ENCODE data around the gene CHD6.

The CHD6 gene

DNA sequence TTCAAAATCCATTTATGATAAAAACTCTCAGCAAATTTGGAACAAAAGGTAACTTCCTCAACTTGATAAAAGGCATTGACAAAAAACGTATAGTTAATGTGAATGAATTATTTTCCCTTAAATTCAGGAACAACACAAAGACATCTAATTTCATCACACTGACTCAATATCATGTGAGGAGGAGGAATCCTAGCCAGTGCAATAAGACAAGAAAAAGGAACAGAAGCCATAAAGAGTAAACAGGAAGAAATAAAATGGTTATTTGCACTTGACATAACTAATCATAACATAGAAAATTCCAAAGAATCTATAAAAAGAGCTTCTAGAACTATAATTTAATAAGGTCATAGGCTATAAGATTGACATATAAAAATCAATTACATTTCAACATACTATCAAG is 31.4 kb downstream of the CHD6 start:
- DNase-seq, result no peak

- DNase-seq, result no peak
Observed at GRCh38 chr20:41580350-41580749, 37.8 kb downstream of the CHD6 start.

DNA sequence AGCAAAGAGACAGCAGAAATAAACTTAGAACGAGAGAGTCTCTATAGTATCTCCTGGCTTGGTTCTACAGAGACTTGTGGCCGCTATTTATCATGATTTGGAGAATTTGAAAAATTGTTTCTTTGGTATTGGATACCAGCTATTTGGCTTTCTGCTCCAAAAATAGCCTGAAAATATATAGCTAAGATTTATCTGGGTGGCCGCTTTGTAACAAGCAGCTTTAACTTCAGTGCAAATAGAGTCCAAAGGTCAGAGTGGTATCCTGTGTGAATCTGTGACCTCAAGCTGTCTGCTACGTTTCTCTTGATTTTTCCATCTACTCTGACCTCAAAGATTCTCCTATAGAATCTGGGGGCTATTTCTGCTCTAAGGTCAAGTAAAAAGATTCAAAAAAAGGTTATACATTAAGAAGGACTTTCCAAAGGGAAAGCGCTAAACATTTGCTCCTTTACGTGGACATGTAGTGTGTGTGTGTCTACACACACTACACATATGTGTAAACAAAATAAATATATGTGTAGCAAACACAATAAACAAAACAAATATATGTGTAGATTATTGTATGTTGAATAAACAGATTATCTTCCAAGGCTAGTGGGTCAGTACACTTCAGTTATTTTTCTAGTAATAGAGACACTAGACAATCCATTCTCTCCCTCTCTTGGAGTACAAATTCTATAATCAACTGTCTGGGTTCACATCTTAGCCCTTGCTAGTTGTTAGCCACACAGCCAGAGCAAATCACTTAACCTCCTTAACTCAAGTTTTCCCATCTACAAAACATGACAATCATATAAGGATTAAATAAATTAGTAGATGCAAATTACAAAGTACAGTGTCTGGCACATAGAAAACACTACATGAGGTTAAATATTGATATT is 40.8 kb downstream of the CHD6 start:
- no peak for DNase-seq

- no peak for DNase-seq
Observed at GRCh38 chr20:41575412-41575811, 42.8 kb downstream of the CHD6 start.

GRCh38 chr20:41574802-41575389 is 43.3 kb downstream of the CHD6 start:
- DNase-seq, result no peak

- no peak for DNase-seq
Observed at GRCh38 chr20:41573955-41574354, 44.2 kb downstream of the CHD6 start.

DNA sequence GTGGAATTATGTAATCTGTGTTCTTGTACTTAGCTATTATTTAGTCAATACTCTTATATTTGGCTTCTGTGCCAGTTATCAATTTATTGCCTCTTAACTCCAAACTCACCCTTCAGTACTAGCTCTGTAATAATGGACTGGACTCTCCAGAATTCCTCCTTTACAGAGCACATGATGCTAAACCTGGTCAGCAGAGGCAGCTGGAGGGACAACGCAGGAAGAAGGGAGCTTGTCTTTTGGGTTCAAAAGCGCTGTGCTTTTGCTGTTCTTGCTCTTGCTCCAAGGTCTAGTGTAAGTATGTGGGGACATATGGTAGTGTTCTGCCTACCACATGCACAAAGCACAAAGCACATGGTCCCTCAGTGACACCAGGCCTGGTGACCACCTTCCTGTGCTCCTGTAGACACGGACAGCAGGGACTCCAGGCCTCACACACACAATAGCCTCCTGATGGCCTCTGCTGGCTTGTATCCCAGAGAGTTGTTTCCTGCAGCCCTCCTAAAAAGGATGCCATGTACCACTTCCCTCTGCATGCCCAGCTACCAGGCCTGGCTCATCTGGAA is 46.1 kb downstream of the CHD6 start:
- no peak for DNase-seq

DNA sequence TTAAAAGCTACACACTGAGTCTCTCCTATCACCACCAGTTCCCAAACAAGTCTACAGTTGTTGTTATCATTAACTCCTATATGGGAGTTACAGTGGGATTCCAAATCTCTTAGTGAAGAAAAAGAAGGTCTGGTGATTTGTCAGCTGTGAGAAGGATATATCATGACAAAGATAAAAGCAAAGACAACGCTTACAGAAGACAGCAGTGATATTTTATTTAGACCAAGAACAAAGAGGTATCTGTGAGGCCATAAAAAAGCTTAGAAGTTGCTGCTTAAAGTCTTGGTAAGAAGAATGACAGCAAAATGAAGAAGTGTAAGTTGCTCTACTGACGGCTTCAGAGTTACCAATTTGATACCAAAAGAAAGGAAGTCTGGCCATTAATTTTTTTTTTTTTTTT is 47.2 kb downstream of the CHD6 start:
- no peak for DNase-seq

GRCh38 chr20:41570557-41570956 is 47.6 kb downstream of the CHD6 start:
- no peak for DNase-seq

DNA sequence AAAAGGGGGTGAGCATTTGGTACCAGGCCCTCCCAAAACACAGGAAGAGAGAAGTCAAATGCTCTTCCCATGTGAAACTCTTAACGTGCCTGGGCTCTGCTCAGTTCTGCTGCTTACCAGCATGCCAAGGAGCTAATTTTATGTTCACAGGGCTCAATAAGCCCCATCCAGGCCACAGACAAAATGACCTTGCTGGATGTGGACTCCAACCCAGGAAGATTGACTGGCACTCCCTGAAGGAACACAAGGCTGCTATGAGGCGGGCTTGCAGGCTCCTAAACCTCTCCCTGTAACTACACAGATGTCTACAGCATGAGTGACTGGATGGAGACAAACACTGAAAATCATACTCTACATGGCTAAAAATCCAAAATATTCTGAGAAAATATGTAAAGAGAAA is 50.6 kb downstream of the CHD6 start:
- no peak for DNase-seq

DNA sequence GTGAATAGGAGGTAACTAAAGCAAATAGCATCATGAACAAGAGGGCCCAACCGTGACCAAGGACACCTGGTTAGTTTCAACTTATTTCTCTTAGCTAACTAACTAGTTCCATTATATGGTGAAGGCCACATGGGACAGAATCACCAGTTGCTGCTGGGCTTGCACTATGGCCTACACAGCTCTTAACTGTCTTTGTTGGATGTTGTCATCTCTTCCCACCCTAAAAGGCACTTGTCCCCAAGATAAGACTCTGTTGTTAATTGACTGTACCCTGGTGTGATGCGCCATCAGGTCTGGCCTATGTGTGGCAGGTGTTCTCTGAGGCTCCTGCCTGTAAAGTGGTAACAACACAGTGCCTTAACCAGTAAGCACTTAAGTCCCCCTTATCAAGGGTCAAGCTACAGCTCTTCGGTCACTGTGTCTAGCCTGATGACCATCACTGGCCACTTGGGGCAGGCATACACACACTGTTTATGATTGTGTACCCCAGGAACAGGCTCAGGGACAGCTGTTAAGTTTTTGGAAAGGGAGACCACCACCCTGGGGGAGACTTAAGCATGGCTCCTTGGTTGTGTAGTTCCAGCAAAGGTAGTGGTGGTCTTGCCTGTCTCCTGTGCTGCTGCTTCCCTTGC is 51.2 kb downstream of the CHD6 start:
- DNase-seq, result no peak

DNA sequence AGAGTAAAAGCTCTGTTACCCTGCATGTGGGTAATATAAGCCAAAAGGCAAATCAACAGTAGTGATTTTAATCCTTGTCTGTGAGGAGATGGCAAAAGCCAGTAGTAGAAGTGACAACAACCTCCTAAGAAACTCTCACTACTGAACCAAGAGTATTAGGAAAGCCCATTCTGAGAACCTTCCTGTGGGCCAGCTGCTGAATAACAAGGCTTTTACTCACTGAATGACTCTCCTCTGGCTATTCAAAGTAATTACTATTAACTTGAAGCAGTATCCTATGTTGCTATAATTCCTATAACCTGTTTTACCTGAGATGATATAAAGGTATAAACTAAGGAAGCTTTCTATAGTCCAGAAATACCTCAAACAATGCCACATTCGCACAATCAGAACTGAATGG is 55.1 kb downstream of the CHD6 start:
- DNase-seq, result no peak

GRCh38 chr20:41560970-41561369 is 57.2 kb downstream of the CHD6 start:
- no peak for DNase-seq

- DNase-seq, result no peak
Observed at GRCh38 chr20:41559658-41560057, 58.5 kb downstream of the CHD6 start.

- DNase-seq, result no peak
Observed at GRCh38 chr20:41553142-41553879, 64.9 kb downstream of the CHD6 start.

DNA sequence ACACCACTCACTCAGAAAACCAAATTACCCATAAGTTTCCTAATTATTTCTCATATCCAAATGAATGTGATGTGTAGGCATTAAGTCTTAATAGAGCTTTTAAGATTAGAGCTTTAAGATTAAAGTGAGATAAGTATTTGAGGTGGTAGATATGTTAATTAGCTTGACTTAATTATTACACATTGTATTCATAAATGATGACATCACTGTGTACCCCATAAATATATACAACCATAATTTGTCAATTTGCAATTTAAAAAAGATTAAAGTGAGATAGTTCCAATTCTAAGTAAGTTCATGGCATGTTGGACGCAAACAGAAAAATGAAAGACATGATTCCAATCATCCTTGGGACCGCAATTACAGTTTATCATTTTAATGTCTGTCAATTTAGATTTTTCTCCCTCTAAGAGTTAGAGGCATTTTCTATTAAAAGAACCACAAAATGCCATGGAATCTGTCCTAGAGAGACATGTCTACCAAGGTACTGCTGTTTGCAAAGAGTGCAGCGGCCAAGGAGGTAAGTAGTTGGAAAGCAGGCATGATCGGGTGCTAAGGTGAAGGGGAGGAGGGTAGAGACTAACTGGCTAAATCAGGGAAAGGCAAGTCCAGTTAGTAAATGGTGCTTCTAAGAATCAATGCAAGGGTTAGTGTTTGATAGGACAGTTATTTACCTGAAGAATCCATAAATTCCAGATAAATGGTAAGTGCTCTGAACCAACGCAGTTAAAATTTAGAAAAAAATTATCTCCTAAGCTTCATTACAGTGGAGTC is 65.7 kb downstream of the CHD6 start:
- DNase-seq, result no peak

DNA sequence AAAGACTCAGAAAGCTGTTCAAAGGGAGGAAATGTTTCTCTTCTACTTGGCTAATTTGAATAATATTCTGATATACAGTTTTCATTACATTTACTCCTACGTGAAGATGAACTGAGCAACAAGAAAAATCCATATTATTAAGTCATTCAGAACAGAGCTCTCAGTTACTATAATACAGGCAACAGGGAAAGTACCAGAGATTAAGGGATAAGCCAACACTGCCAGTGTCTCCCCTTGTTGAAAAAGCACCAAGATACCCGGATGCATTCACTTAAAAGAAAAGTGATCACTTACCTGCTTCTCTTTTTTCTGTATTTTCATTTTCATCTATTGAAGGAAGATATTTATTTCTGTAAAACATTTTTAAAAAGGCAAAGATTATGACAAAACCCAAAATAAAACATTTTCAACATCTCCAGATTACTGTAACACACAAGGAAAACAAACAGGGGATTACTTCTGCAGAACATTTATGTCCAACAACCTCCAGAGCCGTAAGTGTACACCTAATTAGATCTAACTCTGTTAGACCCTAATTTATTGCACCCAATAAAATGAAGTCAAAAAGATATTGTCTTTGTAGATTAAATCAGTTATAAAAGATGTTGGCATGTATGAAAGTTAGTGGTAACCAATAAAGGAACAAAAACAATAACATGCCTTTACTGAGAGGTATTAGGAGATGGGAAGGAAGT is 67.0 kb downstream of the CHD6 start:
- DNase-seq, result no peak

- DNase-seq, result no peak
Observed at GRCh38 chr20:41547221-41547620, 71.0 kb downstream of the CHD6 start.

DNA sequence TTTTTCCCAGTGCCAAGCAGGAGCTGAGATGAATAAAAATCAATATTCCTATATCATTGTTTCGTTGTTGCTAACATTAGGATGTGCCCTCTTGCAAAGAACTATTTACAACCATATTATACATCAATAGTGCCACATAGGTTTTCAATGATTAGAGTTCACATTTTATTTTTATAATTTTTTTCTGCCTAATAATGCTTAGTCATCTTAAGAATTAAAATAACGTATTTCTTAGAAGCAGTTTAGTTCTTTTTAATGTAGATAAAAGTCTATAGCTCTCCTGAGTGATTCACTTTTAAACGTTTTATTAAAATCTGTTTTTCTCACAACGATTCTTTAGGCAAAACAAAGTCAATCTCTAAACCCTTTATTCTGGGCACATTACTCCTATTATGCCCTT is 71.6 kb downstream of the CHD6 start:
- no peak for DNase-seq

- DNase-seq, result no peak
Observed at GRCh38 chr20:41544472-41544871, 73.7 kb downstream of the CHD6 start.

- no peak for DNase-seq
Observed at GRCh38 chr20:41540918-41541317, 77.3 kb downstream of the CHD6 start.

DNA sequence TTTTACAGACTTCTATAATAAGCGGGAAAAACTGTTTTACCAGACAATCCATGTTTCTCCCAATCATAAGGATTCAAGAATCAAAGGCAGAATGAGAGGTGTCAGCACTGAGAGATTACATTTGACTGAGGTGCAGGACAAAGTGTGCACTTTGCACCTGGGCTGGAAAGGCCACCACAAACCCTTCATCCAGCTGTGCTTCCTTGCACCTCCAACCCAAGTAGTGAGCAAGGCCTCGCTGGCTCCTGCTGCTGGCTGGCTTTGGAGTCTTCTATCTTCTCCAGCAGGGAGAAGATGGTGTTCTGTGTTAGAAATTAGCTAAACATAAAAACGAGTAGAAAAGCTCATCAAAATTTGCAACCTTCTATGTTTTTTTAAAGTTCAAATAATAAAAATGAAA is 77.7 kb downstream of the CHD6 start:
- DNase-seq, result no peak

All from NCI-H1694 (cell line).